ENCODE data around the gene MSRB1.

DNA sequence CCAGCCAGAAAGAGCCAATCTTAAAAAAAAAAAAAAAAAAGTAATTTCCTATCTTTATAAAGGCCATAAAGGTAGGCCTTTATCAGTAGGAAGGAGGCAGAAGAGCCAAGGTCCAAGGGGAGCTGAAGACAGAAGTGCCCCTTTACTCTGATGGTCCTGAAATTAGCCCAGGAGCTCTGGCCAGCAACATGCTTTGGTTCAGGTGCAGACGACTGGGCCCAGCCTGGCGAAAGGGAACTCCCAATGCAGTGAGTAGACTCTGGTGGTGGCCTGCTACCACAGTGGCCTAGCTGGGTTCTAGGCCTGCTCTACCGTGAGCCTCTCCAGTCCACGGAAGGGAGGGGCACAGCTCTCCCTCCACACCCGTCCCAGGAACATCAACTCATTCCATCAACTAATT, 47.9 kb downstream of the MSRB1 start:
- TF ChIP-seq, protein P1, sequence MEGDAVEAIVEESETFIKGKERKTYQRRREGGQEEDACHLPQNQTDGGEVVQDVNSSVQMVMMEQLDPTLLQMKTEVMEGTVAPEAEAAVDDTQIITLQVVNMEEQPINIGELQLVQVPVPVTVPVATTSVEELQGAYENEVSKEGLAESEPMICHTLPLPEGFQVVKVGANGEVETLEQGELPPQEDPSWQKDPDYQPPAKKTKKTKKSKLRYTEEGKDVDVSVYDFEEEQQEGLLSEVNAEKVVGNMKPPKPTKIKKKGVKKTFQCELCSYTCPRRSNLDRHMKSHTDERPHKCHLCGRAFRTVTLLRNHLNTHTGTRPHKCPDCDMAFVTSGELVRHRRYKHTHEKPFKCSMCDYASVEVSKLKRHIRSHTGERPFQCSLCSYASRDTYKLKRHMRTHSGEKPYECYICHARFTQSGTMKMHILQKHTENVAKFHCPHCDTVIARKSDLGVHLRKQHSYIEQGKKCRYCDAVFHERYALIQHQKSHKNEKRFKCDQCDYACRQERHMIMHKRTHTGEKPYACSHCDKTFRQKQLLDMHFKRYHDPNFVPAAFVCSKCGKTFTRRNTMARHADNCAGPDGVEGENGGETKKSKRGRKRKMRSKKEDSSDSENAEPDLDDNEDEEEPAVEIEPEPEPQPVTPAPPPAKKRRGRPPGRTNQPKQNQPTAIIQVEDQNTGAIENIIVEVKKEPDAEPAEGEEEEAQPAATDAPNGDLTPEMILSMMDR (IDR thresholded peaks at IDR 0.05 in 2 of 3, conservative IDR thresholded peaks at IDR 0.05 in 1 of 3; ENCODE audit: borderline replicate concordance in 1 of 3, insufficient read depth in 1 of 3, low read depth in 2 of 3, low read length in 2 of 3): no peak
- no peak for TF ChIP-seq JUND (IDR thresholded peaks at IDR 0.05)

All from HCT116 (cell line).